WTC11 (cell line): ENCODE measurements around the gene TRIP10. TPM values are rescaled to one million over a fixed set of nuclear protein-coding genes. Genes with fewer than 3 reads are reported as not detected.
A peak's percentile ranks its signal among the peaks of the same experiment; 100 is the strongest.

Experiments used
- ATAC-seq: fragments of 200-7000 bp; cut with Tn5 transposase; 2 replicates; pipeline ENCODE4 v1.10.0; 2021; ENCODE audit warnings: mild to moderate bottlenecking, moderate library complexity
- CTCF ChIA-PET: fragments of 300-600 bp; sonication (Branson Sonifier 250); formaldehyde crosslinking; loops from one replicate; lab custom pipeline; 2021; ENCODE audit warnings: antibody characterized with exemption; lab: Charles Lee
- POLR2A ChIA-PET: fragments of 350-600 bp; sonication (Branson Sonifier 250); formaldehyde crosslinking; loops from one replicate; lab custom pipeline; 2021; ENCODE audit warnings: antibody characterized with exemption; lab: Charles Lee
- DNase-seq: peaks from one replicate; pipeline ENCODE4 v3.0.0; 2021; ENCODE audit warnings: low spot score
- H3K27ac Mint-ChIP-seq: 2 replicates; pipeline ENCODE4 v1.8.0; 2021; ENCODE audit warnings: mixed read lengths
- H3K27me3 Mint-ChIP-seq: 2 replicates; pipeline ENCODE4 v1.8.0; 2021; ENCODE audit warnings: low read depth, mild to moderate bottlenecking, moderate library complexity, mixed read lengths
- H3K36me3 Mint-ChIP-seq: 2 replicates; pipeline ENCODE4 v1.8.0; 2021; ENCODE audit warnings: mixed read lengths
- H3K4me1 Mint-ChIP-seq: 2 replicates; pipeline ENCODE4 v1.8.0; 2022; ENCODE audit warnings: mixed read lengths
- H3K4me3 Mint-ChIP-seq: 2 replicates; pipeline ENCODE4 v1.8.0; 2021; ENCODE audit warnings: mild to moderate bottlenecking, moderate library complexity, mixed read lengths
- H3K9me3 Mint-ChIP-seq: 2 replicates; pipeline ENCODE4 v1.8.0; 2021; ENCODE audit warnings: mixed read lengths
- AFF4 ChIP-seq: sonication (generic); formaldehyde crosslinking; IDR thresholded peaks from 2 replicates; pipeline ENCODE4 v1.8.1; 2023; ENCODE audit warnings: mild to moderate bottlenecking, missing genetic modification reagents, borderline replicate concordance
- ARID4B ChIP-seq: sonication (generic); formaldehyde crosslinking; IDR thresholded peaks from 2 replicates; pipeline ENCODE4 v1.8.0; 2023; ENCODE audit warnings: missing genetic modification reagents, mild to moderate bottlenecking, borderline replicate concordance
- ATF2 ChIP-seq: sonication (generic); formaldehyde crosslinking; IDR thresholded peaks from 2 replicates; pipeline ENCODE4 v1.8.1; 2022; ENCODE audit warnings: low read depth, missing genetic modification reagents, borderline replicate concordance
- CTCF ChIP-seq: fragments of 200-600 bp; IDR thresholded peaks from 2 replicates; pipeline ENCODE4 v1.8.0; 2022; ENCODE audit warnings: antibody characterized with exemption
- E2F4 ChIP-seq: sonication (generic); formaldehyde crosslinking; IDR thresholded peaks from 2 replicates; pipeline ENCODE4 v1.8.1; 2022; ENCODE audit warnings: low read depth, mild to moderate bottlenecking, moderate library complexity, missing genetic modification reagents, borderline replicate concordance
- ELF4 ChIP-seq: sonication (generic); formaldehyde crosslinking; IDR thresholded peaks from 2 replicates; pipeline ENCODE4 v1.8.1; 2022; ENCODE audit warnings: low read depth, mild to moderate bottlenecking, moderate library complexity, missing genetic modification reagents
- FOXP4 ChIP-seq: sonication (generic); formaldehyde crosslinking; IDR thresholded peaks from 2 replicates; pipeline ENCODE4 v1.8.0; 2022; ENCODE audit warnings: mild to moderate bottlenecking, missing genetic modification reagents
- GABPB1 ChIP-seq: sonication (generic); formaldehyde crosslinking; IDR thresholded peaks from 2 replicates; pipeline ENCODE4 v1.8.1; 2023; ENCODE audit warnings: mild to moderate bottlenecking, missing genetic modification reagents
- USF2 ChIP-seq: sonication (generic); formaldehyde crosslinking; IDR thresholded peaks from 2 replicates; pipeline ENCODE4 v1.8.1; 2023; ENCODE audit warnings: mild to moderate bottlenecking, missing genetic modification reagents, moderate library complexity
- ZNF416 ChIP-seq: fragments of 250-450 bp; sonication (Bioruptor Pico); IDR thresholded peaks from 2 replicates; pipeline ENCODE4 v1.9.0; 2021; ENCODE audit warnings: mild to moderate bottlenecking, inconsistent platforms
- ZNF423 ChIP-seq: fragments of 250-450 bp; sonication (Bioruptor Pico); IDR thresholded peaks from 2 replicates; pipeline ENCODE4 v2.1.2; 2022; ENCODE audit warnings: mild to moderate bottlenecking, moderate library complexity
- total RNA-seq: library from RNA; stranded (reverse); gene quantifications from 3 replicates; pipeline ENCODE4 v1.2.3, GENCODE V29; 2021

The TRIP10 gene
- total RNA-seq, 1 experiment from 2014 or later = 76.6 TPM

- POLR2A ChIA-PET = interaction anchor here (0.5 kb wide), 1 partner anchor 55 kb away, joined by 3 read pairs; no protein-coding TSS in a partner anchor
- no peaks in the 10 kb centered on the region for H3K27me3 Mint-ChIP-seq
- H3K4me3 Mint-ChIP-seq = peak overlapping the region; percentile 97
- H3K36me3 Mint-ChIP-seq = peaks cover 9% of the 10 kb centered on the region
- DNase-seq (peak; percentile 65), ATAC-seq (peak; percentile 4)
- H3K9me3 Mint-ChIP-seq = no peaks in the 10 kb centered on the region
- H3K27ac Mint-ChIP-seq = peak overlapping the region; percentile 97
- peak; percentile 61 for TF ChIP-seq GABPB1 (CRISPR knock-in tag)
- TF ChIP-seq ARID4B (CRISPR knock-in tag) = 0 out of 2 replicates have a peak, but pooled peaks have one; percentile 0
- peak; percentile 11; the same call in 1 of the 2 replicates for TF ChIP-seq ZNF423
- TF ChIP-seq FOXP4 (CRISPR knock-in tag) = no peak
- H3K4me1 Mint-ChIP-seq = peaks cover 38% of the 10 kb centered on the region
- CTCF ChIA-PET = interaction anchor here (0.5 to 4.6 kb wide), 12 partner anchors 8 to 518 kb away, joined by 3 to 31 read pairs (median 4); partner anchors contain the start of genes KHSRP and VAV1
Observed at GRCh38 chr19:6736169-6736916, 3.1 kb upstream of the TRIP10 start.

GRCh38 chr19:6736917-6737283 lies 2.6 kb upstream of the TRIP10 start:
- H3K9me3 Mint-ChIP-seq = no peaks in the 10 kb centered on the region
- DNase-seq (no peak), ATAC-seq (no peak)
- peak overlapping the region; percentile 97 for H3K27ac Mint-ChIP-seq
- H3K27me3 Mint-ChIP-seq = no peaks in the 10 kb centered on the region
- POLR2A ChIA-PET = interaction anchor here (0.5 to 3.9 kb wide), 5 partner anchors 16 to 571 kb away, joined by 3 to 29 read pairs (median 5); partner anchors contain the start of gene SH2D3A
- H3K4me1 Mint-ChIP-seq = peaks cover 42% of the 10 kb centered on the region
- peak overlapping the region; percentile 97 for H3K4me3 Mint-ChIP-seq
- CTCF ChIA-PET = interaction anchor here (0.8 to 4.6 kb wide), 17 partner anchors 9 to 518 kb away, joined by 3 to 85 read pairs (median 6); partner anchors contain the start of genes SH2D3A and VAV1
- peaks cover 9% of the 10 kb centered on the region for H3K36me3 Mint-ChIP-seq
- no peak for TF ChIP-seq GABPB1 (CRISPR knock-in tag)

GRCh38 chr19:6737284-6737872 lies 2.1 kb upstream of the TRIP10 start, which contains the start of gene GPR108:
Gene GPR108, minus strand, starts transcription at chr19:6737580. Its CDS starts 4 bp downstream, at chr19:6737576.
- ATAC-seq (peak; percentile 73), DNase-seq (peak; percentile 100)
- Mint-ChIP-seq H3K4me1 (peaks cover 44% of the 10 kb centered on the region), H3K27ac (peak within 1 kb of the TSS; percentile 97), H3K36me3 (peaks cover 8% of the 10 kb centered on the region), H3K4me3 (peak within 1 kb of the TSS; percentile 97), H3K27me3 (no peaks in the 10 kb centered on the region), H3K9me3 (no peaks in the 10 kb centered on the region)
- CTCF ChIA-PET = interaction anchor here (0.7 to 4.6 kb wide), 13 partner anchors 12 to 519 kb away, joined by 3 to 85 read pairs (median 6); partner anchors contain the start of genes SH2D3A and VAV1
- POLR2A ChIA-PET = interaction anchor here (0.5 to 3.9 kb wide), 8 partner anchors 12 to 571 kb away, joined by 3 to 29 read pairs (median 4); partner anchors contain the start of gene SH2D3A
- TF ChIP-seq USF2 (CRISPR knock-in tag) (no peak), ATF2 (no peak), AFF4 (CRISPR knock-in tag) (no peak), E2F4 (CRISPR knock-in tag) (no peak), ZNF416 (CRISPR knock-in tag) (0 out of 2 replicates have a peak, but pooled peaks have one; percentile 26), CTCF (no peak), ELF4 (CRISPR knock-in tag) (no peak)
